ENCODE measurements around the gene POLR2B.
A peak's percentile ranks its signal among the peaks of the same experiment; 100 is the strongest.
"Not testable (repeated sequence)": the region's sequence is repeated elsewhere in the genome, so short reads cannot be mapped to it uniquely, and the experiment has no call there.

Gene POLR2B

DNA sequence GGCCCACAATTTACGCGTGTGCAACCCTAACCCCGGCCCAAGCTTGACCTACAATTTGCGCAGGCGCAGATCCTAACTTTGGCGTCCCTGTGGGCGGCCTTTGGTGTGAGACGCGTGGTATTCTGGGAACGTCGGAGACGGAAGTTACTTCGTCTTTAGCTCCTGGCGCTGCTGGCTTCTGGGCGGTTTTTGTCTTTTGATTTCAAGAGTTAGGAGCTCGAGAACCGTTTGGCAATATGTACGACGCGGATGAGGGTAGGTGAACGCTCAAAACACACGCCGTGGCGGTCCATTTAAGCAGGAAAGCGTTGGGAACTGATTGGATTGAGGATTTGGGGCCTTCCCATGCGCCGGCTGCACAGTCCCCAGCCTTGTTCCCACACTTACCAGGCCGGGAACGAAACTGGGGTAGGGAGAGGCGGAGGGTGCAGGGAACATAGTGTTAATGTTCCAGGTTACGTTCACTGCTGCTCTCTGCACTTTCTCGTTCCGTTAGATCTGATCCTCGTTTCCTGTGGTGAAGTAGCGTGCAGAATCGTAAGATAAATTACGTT, at the start of gene POLR2B:
TSS of gene POLR2B (plus strand) at position 147 of the 554 bp plus-strand sequence. CDS start at position 237, 90 bp downstream.
- TF ChIP-seq, protein P1, sequence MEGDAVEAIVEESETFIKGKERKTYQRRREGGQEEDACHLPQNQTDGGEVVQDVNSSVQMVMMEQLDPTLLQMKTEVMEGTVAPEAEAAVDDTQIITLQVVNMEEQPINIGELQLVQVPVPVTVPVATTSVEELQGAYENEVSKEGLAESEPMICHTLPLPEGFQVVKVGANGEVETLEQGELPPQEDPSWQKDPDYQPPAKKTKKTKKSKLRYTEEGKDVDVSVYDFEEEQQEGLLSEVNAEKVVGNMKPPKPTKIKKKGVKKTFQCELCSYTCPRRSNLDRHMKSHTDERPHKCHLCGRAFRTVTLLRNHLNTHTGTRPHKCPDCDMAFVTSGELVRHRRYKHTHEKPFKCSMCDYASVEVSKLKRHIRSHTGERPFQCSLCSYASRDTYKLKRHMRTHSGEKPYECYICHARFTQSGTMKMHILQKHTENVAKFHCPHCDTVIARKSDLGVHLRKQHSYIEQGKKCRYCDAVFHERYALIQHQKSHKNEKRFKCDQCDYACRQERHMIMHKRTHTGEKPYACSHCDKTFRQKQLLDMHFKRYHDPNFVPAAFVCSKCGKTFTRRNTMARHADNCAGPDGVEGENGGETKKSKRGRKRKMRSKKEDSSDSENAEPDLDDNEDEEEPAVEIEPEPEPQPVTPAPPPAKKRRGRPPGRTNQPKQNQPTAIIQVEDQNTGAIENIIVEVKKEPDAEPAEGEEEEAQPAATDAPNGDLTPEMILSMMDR (IDR thresholded peaks at IDR 0.05; ENCODE audit: low read depth, low read length) = no peak
- peak; percentile 83 for DNase-seq (ENCODE audit: extremely low read depth, low read depth)

DNA sequence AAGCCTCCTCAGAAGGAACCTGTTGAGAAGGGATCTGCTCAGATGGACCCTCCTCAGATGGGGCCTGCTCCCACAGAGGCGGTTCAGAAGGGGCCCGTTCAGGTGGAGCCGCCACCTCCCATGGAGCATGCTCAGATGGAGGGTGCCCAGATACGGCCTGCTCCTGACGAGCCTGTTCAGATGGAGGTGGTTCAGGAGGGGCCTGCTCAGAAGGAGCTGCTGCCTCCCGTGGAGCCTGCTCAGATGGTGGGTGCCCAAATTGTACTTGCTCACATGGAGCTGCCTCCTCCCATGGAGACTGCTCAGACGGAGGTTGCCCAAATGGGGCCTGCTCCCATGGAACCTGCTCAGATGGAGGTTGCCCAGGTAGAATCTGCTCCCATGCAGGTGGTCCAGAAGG, 48.1 kb upstream of the POLR2B start:
- no peak for DNase-seq (ENCODE audit: extremely low read depth, low read depth)
- TF ChIP-seq, protein P1 (IDR thresholded peaks at IDR 0.05; ENCODE audit: low read depth, low read length) = no peak

DNA sequence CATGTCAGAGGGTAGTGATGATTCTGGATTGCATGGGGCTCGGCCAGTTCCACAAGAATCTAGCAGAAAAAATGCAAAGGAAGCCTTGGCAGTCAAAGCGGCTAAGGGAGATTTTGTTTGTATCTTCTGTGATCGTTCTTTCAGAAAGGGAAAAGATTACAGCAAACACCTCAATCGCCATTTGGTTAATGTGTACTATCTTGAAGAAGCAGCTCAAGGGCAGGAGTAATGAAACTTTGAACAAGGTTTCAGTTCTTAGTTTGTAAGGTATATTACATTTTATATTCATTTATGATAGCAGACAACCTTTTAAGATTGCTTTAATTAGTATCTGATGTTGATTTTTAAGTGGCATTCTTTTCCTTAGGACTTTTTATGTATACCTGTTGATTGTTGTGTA, 46.8 kb upstream of the POLR2B start:
- DNase-seq (ENCODE audit: extremely low read depth, low read depth) = no peak
- TF ChIP-seq, protein P1 (IDR thresholded peaks at IDR 0.05; ENCODE audit: low read depth, low read length) = no peak

DNA sequence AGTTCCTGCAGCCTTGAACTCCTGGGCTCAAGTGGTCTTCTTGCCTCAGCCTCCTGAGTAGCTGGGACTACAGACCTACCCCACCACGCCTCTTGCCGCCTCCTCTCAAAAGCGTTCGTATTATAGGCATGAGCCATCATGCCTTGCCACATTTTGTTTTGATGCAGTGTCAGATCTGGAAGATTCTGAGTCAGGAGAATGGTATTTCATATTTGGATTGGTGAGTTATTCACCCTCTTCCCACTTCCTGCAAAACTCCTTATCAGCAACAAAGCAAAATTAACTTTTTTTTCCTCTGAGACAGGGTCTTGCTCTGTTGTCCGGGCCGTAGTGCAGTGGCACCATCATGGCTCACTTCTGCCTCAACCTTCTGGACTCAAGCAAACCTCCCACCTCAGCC, 41.4 kb upstream of the POLR2B start:
- TF ChIP-seq, protein P1 (IDR thresholded peaks at IDR 0.05; ENCODE audit: low read depth, low read length) = no peak
- peak; percentile 22 for DNase-seq (ENCODE audit: extremely low read depth, low read depth)

DNA sequence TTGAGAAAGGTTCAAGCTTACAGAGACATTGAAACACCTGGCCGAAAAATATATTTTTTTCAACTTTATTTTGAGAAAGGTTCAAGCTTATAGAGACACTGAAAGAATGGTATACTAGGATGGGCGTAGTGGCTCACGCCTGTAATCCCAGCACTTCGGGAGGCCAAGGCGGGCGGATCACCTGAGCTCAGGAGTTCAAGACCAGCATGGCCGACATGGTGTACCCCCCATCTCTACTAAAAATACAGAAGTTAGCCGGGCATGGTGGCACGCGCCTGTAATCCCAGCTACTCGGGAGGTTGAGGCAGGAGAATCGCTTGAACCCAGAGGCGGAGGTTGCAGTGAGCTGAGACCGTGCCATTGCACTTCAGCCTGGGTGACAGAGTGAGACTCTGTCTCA, 38.9 kb upstream of the POLR2B start:
- DNase-seq (ENCODE audit: extremely low read depth, low read depth) = not testable (repeated sequence)

DNA sequence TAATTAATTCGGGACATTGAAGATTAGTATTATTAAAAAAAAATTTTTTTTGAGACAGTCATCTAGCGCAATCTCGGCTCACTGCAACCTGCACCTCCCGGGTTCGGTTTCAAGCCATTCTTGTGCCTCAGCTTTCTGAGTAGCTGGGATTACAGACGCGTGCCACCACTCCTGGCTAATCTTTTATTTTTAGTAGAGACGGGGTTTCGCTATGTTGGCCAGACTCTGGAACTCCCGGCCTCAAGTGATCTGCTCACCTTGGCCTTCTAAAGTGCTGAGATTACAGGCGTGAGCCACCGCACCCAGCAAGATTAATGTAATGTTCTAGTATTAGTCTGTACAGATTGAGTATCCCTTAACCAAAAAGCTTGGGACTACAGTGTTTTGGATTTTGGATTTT, 38.3 kb upstream of the POLR2B start:
- TF ChIP-seq, protein P1 (IDR thresholded peaks at IDR 0.05; ENCODE audit: low read depth, low read length) = no peak

DNA sequence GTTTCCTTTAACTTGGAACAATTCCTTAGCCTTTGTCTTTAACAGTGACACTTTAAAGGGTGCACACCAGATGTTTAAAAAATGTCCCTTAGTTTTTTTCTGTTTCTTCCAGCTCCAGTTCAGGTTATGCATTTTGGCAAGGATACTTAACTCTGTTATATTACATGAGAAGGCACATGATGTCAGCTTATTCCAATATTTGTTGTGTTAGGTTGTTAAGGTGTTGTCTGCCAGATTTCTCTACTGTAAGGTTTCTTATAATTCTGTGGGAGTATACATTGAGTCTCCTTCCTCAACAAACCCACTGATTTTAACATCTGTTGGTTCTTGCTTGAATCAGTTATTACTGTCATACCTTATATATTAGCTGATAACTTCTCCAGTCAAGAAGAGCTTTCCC, 37.7 kb upstream of the POLR2B start:
- DNase-seq (ENCODE audit: extremely low read depth, low read depth) = no peak
- TF ChIP-seq, protein P1 (IDR thresholded peaks at IDR 0.05; ENCODE audit: low read depth, low read length) = no peak

More for the DNA sequence above, 38.3 kb upstream of the POLR2B start:
- DNase-seq (ENCODE audit: extremely low read depth, low read depth) = no peak

DNA sequence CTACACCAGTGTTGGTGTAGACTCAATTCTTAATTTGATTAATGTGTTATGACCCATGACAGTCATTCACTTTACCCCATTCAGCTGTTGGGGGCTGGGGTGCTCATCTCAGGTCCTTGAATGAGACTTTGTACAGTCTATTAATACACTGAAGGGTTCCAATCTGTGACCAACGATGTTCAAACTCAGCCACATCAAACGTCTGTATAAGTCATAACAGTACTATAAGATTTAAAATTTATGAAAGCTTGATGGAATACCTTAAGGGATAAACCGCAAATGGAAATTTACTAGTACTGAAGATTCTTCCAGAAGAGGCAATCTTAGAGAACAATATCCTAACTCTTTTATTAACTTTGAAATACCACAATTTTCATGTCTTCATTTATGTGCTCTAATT, 37.3 kb upstream of the POLR2B start:
- TF ChIP-seq, protein P1 (IDR thresholded peaks at IDR 0.05; ENCODE audit: low read depth, low read length) = no peak
- no peak for DNase-seq (ENCODE audit: extremely low read depth, low read depth)
